Testis (tissue), 2 donors: ENCODE measurements around the gene DDX51.

Experiments used
- POLR2A ChIP-seq: fragments of 450-650 bp; IDR thresholded peaks from one replicate; pipeline ENCODE4 v1.6.1; 2017; ENCODE audit warnings: antibody characterized with exemption, mild to moderate bottlenecking, moderate library complexity
- TF ChIP-seq, protein P1 (sequence below), 3 experiments: fragments of 450-650 bp in 2 of 3; fragments of 200-600 bp in 1 of 3; sonication (generic) in 1 of 3; IDR thresholded peaks; one replicate each; pipeline ENCODE4 v1.5.1; 2016 to 2019; ENCODE audit warnings: antibody characterized with exemption in 3 of 3, mild to moderate bottlenecking in 2 of 3, moderate library complexity in 1 of 3

GRCh38 chr12:132180648-132181546 lies 36.8 kb upstream of the DDX51 start:
- TF ChIP-seq, protein P1, sequence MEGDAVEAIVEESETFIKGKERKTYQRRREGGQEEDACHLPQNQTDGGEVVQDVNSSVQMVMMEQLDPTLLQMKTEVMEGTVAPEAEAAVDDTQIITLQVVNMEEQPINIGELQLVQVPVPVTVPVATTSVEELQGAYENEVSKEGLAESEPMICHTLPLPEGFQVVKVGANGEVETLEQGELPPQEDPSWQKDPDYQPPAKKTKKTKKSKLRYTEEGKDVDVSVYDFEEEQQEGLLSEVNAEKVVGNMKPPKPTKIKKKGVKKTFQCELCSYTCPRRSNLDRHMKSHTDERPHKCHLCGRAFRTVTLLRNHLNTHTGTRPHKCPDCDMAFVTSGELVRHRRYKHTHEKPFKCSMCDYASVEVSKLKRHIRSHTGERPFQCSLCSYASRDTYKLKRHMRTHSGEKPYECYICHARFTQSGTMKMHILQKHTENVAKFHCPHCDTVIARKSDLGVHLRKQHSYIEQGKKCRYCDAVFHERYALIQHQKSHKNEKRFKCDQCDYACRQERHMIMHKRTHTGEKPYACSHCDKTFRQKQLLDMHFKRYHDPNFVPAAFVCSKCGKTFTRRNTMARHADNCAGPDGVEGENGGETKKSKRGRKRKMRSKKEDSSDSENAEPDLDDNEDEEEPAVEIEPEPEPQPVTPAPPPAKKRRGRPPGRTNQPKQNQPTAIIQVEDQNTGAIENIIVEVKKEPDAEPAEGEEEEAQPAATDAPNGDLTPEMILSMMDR (IDR thresholded peaks at IDR 0.05): no peak
- TF ChIP-seq POLR2A: no peak
